WTC11 (cell line): ENCODE data around the gene ZNF212.

ENCODE experiments used
- CTCF ChIP-seq: fragments of 200-600 bp; IDR thresholded peaks from 2 replicates; pipeline ENCODE4 v1.8.0; 2022; ENCODE audit warnings: antibody characterized with exemption
- FOXJ3 ChIP-seq: sonication (generic); formaldehyde crosslinking; IDR thresholded peaks from 2 replicates; pipeline ENCODE4 v1.9.0; 2021; ENCODE audit warnings: missing genetic modification reagents, mild to moderate bottlenecking, borderline replicate concordance
- GABPB1 ChIP-seq: sonication (generic); formaldehyde crosslinking; IDR thresholded peaks from 2 replicates; pipeline ENCODE4 v1.8.1; 2023; ENCODE audit warnings: mild to moderate bottlenecking, missing genetic modification reagents
- IRF2 ChIP-seq: sonication (generic); formaldehyde crosslinking; IDR thresholded peaks from 2 replicates; pipeline ENCODE4 v1.8.0; 2022; ENCODE audit warnings: low read depth, missing genetic modification reagents, borderline replicate concordance
- ZNF263 ChIP-seq: sonication (generic); formaldehyde crosslinking; IDR thresholded peaks from 2 replicates; pipeline ENCODE4 v1.8.1; 2022; ENCODE audit warnings: low read depth, mild to moderate bottlenecking, moderate library complexity, missing genetic modification reagents
- ZSCAN18 ChIP-seq: fragments of 250-450 bp; sonication (Bioruptor Pico); IDR thresholded peaks from 2 replicates; pipeline ENCODE4 v2.1.2; 2022; ENCODE audit warnings: mild to moderate bottlenecking, moderate library complexity
- TF ChIP-seq, protein P1 (sequence below): sonication (generic); formaldehyde crosslinking; IDR thresholded peaks from 2 replicates; pipeline ENCODE4 v1.8.1; 2022; ENCODE audit warnings: mild to moderate bottlenecking, moderate library complexity, missing genetic modification reagents
- TF ChIP-seq, protein P2 (sequence below): sonication (generic); formaldehyde crosslinking; IDR thresholded peaks from 2 replicates; pipeline ENCODE4 v1.8.1; 2023; ENCODE audit warnings: mild to moderate bottlenecking, missing genetic modification reagents, moderate library complexity
- TF ChIP-seq, protein P3 (sequence below): sonication (generic); formaldehyde crosslinking; IDR thresholded peaks from 2 replicates; pipeline ENCODE4 v1.8.0; 2022; ENCODE audit warnings: mild to moderate bottlenecking, missing genetic modification reagents
- TF ChIP-seq, protein P4 (sequence below): sonication (generic); formaldehyde crosslinking; IDR thresholded peaks from 2 replicates; pipeline ENCODE4 v1.8.0; 2022; ENCODE audit warnings: mild to moderate bottlenecking, missing genetic modification reagents

GRCh38 chr7:149296368-149296767 lies 56.9 kb downstream of the ZNF212 start:
- TF ChIP-seq ZSCAN18 (CRISPR knock-in tag): no peak
- TF ChIP-seq, protein P1, sequence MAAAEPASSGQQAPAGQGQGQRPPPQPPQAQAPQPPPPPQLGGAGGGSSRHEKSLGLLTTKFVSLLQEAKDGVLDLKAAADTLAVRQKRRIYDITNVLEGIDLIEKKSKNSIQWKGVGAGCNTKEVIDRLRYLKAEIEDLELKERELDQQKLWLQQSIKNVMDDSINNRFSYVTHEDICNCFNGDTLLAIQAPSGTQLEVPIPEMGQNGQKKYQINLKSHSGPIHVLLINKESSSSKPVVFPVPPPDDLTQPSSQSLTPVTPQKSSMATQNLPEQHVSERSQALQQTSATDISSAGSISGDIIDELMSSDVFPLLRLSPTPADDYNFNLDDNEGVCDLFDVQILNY (CRISPR knock-in tag): no peak
- no peak for TF ChIP-seq ZNF263 (CRISPR knock-in tag)
- no peak for TF ChIP-seq CTCF
- TF ChIP-seq, protein P2, sequence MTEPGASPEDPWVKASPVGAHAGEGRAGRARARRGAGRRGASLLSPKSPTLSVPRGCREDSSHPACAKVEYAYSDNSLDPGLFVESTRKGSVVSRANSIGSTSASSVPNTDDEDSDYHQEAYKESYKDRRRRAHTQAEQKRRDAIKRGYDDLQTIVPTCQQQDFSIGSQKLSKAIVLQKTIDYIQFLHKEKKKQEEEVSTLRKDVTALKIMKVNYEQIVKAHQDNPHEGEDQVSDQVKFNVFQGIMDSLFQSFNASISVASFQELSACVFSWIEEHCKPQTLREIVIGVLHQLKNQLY: no peak
- no peak for TF ChIP-seq IRF2 (CRISPR knock-in tag)
- no peak for TF ChIP-seq GABPB1 (CRISPR knock-in tag)
- TF ChIP-seq FOXJ3 (CRISPR knock-in tag): no peak
- TF ChIP-seq, protein P3, sequence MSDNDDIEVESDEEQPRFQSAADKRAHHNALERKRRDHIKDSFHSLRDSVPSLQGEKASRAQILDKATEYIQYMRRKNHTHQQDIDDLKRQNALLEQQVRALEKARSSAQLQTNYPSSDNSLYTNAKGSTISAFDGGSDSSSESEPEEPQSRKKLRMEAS (CRISPR knock-in tag): no peak
- TF ChIP-seq, protein P4, sequence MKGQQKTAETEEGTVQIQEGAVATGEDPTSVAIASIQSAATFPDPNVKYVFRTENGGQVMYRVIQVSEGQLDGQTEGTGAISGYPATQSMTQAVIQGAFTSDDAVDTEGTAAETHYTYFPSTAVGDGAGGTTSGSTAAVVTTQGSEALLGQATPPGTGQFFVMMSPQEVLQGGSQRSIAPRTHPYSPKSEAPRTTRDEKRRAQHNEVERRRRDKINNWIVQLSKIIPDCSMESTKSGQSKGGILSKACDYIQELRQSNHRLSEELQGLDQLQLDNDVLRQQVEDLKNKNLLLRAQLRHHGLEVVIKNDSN: no peak
